PC-3 (cell line): ENCODE results near the gene STARD10.

Source experiments
- EZH2 ChIP-seq: fragments of 300-600 bp; sonication (generic); IDR thresholded peaks from one replicate; pipeline ENCODE4 v1.6.1; 2017; ENCODE audit warnings: antibody characterized with exemption, mild to moderate bottlenecking, low read length; ENCODE audit not compliant: unreplicated experiment
- TF ChIP-seq, protein P1 (sequence below): fragments of 300-600 bp; sonication (generic); conservative IDR thresholded peaks from 2 replicates; pipeline ENCODE4 v1.5.1; 2017; ENCODE audit warnings: antibody characterized with exemption, low read depth, mild to moderate bottlenecking, low read length

DNA sequence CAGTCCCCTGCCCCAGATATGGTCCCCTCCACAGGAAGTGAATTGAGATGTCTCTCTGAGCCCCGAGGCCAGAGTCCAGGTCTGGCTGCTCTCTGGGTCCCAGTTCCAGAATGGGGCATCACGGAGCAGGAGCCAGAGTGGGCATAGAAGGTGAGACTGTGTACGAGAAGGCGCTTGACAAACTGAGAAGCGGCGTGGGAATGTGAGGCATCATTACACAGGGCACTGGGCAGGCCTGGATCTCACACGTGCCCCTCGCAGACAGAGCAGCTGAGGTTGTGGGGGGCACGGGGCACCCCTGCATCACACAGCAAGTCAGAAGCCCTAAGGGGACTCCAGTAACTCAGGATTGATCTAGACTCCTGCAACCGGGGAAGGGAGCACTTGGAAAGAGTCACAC is 9.2 kb downstream of the STARD10 start:
- TF ChIP-seq, protein P1, sequence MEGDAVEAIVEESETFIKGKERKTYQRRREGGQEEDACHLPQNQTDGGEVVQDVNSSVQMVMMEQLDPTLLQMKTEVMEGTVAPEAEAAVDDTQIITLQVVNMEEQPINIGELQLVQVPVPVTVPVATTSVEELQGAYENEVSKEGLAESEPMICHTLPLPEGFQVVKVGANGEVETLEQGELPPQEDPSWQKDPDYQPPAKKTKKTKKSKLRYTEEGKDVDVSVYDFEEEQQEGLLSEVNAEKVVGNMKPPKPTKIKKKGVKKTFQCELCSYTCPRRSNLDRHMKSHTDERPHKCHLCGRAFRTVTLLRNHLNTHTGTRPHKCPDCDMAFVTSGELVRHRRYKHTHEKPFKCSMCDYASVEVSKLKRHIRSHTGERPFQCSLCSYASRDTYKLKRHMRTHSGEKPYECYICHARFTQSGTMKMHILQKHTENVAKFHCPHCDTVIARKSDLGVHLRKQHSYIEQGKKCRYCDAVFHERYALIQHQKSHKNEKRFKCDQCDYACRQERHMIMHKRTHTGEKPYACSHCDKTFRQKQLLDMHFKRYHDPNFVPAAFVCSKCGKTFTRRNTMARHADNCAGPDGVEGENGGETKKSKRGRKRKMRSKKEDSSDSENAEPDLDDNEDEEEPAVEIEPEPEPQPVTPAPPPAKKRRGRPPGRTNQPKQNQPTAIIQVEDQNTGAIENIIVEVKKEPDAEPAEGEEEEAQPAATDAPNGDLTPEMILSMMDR = no peak
- no peak for TF ChIP-seq EZH2
